B cell (primary cell): Measurements from ENCODE around the gene CACTIN. TPM values are rescaled to one million over a fixed set of nuclear protein-coding genes. Genes with fewer than 3 reads are reported as not detected.

Source experiments
- ATAC-seq: fragments of 200-7000 bp; cut with Tn5 transposase; one replicate; pipeline ENCODE4 v1.10.0; 2021; ENCODE audit warnings: low read depth, mild to moderate bottlenecking, moderate number of reproducible peaks, moderate library complexity
- CTCF ChIA-PET: fragments of 350-600 bp; sonication (Branson Sonifier 250); formaldehyde crosslinking; loops from one replicate; lab custom pipeline; 2021; ENCODE audit warnings: antibody characterized with exemption, inconsistent platforms; lab: Charles Lee
- POLR2A ChIA-PET: fragments of 350-600 bp; sonication (Branson Sonifier 250); formaldehyde crosslinking; loops from one replicate; lab custom pipeline; 2021; ENCODE audit warnings: antibody characterized with exemption; lab: Charles Lee
- DNase-seq: peaks from one replicate; pipeline ENCODE4 v3.0.0; 2013
- H2AFZ ChIP-seq: 2 replicates; pipeline ENCODE4 v1.6.1; 2012; ENCODE audit warnings: mild to moderate bottlenecking, low read depth, low read length; ENCODE audit not compliant: insufficient read depth, poor library complexity, severe bottlenecking
- H3K27ac ChIP-seq, 2 donors: 1 replicate in 1 of 2; 2 replicates in 1 of 2; pipeline ENCODE4 v1.5.1; 2012 to 2013; ENCODE audit warnings: low read length in 2 of 2, mild to moderate bottlenecking in 2 of 2, moderate library complexity in 1 of 2
- H3K27me3 ChIP-seq, 4 experiments: fragments of 200-600 bp in 1 of 4; sonication (generic) in 1 of 4; replicated peaks in 1 of 4; 1 replicate in 2 of 4; 2 replicates in 2 of 4; pipeline versions ENCODE4 v1.6.1 to v1.7.0; 2013 to 2016; ENCODE audit warnings: low read length in 3 of 4, mild to moderate bottlenecking in 2 of 4, mixed read lengths in 1 of 4, moderate library complexity in 1 of 4; ENCODE audit not compliant: insufficient read depth in 4 of 4, control insufficient read depth in 3 of 4; ENCODE audit errors: control extremely low read depth in 1 of 4
- H3K36me3 ChIP-seq, 2 experiments: replicated peaks in 1 of 2; 1 replicate in 1 of 2; 2 replicates in 1 of 2; pipeline versions ENCODE4 v1.6.1 to v1.7.1; 2013; ENCODE audit warnings: low read length in 1 of 2; ENCODE audit not compliant: insufficient read depth in 2 of 2, control insufficient read depth in 1 of 2; ENCODE audit errors: control extremely low read depth in 1 of 2, extremely low read depth in 1 of 2
- H3K4me1 ChIP-seq, 2 donors: fragments of 200-600 bp in 1 of 2; sonication (generic) in 1 of 2; 1 replicate in 1 of 2; 2 replicates in 1 of 2; pipeline versions ENCODE4 v1.5.1 to v1.6.1; 2013 to 2017; ENCODE audit warnings: low read length in 2 of 2; ENCODE audit not compliant: control insufficient read depth in 2 of 2, insufficient read depth in 2 of 2
- H3K4me2 ChIP-seq: replicated peaks from 2 replicates; pipeline ENCODE3; 2012; ENCODE audit warnings: mild to moderate bottlenecking, low read depth, low read length; ENCODE audit not compliant: poor library complexity, severe bottlenecking
- H3K4me3 ChIP-seq, 5 experiments: fragments of 200-600 bp in 1 of 5; sonication (generic) in 1 of 5; 1 replicate in 3 of 5; 2 replicates in 2 of 5; pipeline versions ENCODE4 v1.5.1 to v1.7.0; 2011 to 2016; ENCODE audit warnings: low read length in 4 of 5, mild to moderate bottlenecking in 4 of 5, low read depth in 2 of 5, control low read depth in 1 of 5, moderate library complexity in 1 of 5; ENCODE audit not compliant: insufficient read depth in 1 of 5; ENCODE audit errors: control extremely low read depth in 1 of 5, extremely low read depth in 1 of 5
- H3K79me2 ChIP-seq: fragments of 200-600 bp; sonication (generic); one replicate; pipeline ENCODE4 v1.6.0; 2016; ENCODE audit warnings: low read length; ENCODE audit not compliant: control insufficient read depth, insufficient read depth
- H3K9ac ChIP-seq: fragments of 200-600 bp; sonication (generic); 2 replicates; pipeline ENCODE4 v1.6.1; 2017; ENCODE audit warnings: mild to moderate bottlenecking, low read length, moderate library complexity
- H3K9me3 ChIP-seq, 3 donors: one replicate each; pipeline versions ENCODE4 v1.6.1 to v1.7.1; 2013; ENCODE audit warnings: low read length in 2 of 3; ENCODE audit not compliant: control insufficient read depth in 2 of 3, insufficient read depth in 1 of 3; ENCODE audit errors: control extremely low read depth in 1 of 3
- H4K20me1 ChIP-seq: 2 replicates; pipeline ENCODE4 v1.6.0; 2012; ENCODE audit warnings: mild to moderate bottlenecking, low read length; ENCODE audit not compliant: insufficient read depth, control insufficient read depth, poor library complexity, severe bottlenecking
- H3K27ac Mint-ChIP-seq: one replicate; pipeline ENCODE4 v1.8.0; 2021; ENCODE audit warnings: mixed read lengths
- H3K27me3 Mint-ChIP-seq: one replicate; pipeline ENCODE4 v1.8.0; 2021; ENCODE audit warnings: mixed read lengths
- H3K4me1 Mint-ChIP-seq: one replicate; pipeline ENCODE4 v1.8.0; 2021; ENCODE audit warnings: mixed read lengths
- H3K4me3 Mint-ChIP-seq: one replicate; pipeline ENCODE4 v1.8.0; 2021; ENCODE audit warnings: mixed read lengths
- H3K9me3 Mint-ChIP-seq: one replicate; pipeline ENCODE4 v1.8.0; 2022; ENCODE audit warnings: mixed read lengths; ENCODE audit not compliant: insufficient read depth
- CTCF ChIP-seq: fragments of 200-600 bp; IDR thresholded peaks from one replicate; pipeline ENCODE4 v1.8.0; 2022; ENCODE audit warnings: antibody characterized with exemption, mild to moderate bottlenecking
- EZH2 ChIP-seq: IDR thresholded peaks from 2 replicates; pipeline ENCODE4 v1.6.1; 2012; ENCODE audit warnings: borderline replicate concordance, low read depth, mild to moderate bottlenecking, moderate library complexity, low read length; ENCODE audit not compliant: insufficient read depth, poor library complexity, severe bottlenecking
- WGBS: methylation state at CpG from one replicate; pipeline ENCODE4 v1.1.5; 2013; ENCODE audit warnings: missing lambda C conversion rate; ENCODE audit not compliant: insufficient coverage; 5-methylcytosine and 5-hydroxymethylcytosine counted together
- intact Hi-C: fragments of 100-400 bp; cut with micrococcal nuclease; formaldehyde crosslinking; loops from one replicate; pipeline ENCODE4 v1.10.0; 2022
- polyA plus RNA-seq: library from polyadenylated mRNA; depleted of rRNA; stranded (reverse); fragments of >200 nt; gene quantifications from 2 replicates; pipeline ENCODE4 v1.2.3, GENCODE V29; 2012
- total RNA-seq, 2 donors: library from RNA; stranded (reverse); fragments of 120-200 nt in 1 of 2; gene quantifications; 1 replicate in 1 of 2; 2 replicates in 1 of 2; pipeline versions ENCODE4 v1.2.3 to v1.2.4, GENCODE V29; 2013 to 2022

Gene CACTIN
- total and polyA plus RNA-seq, 2 donors (not counting 1 experiment from before 2014, with no cell fraction given) = 40.6 to 41.8 TPM

DNA sequence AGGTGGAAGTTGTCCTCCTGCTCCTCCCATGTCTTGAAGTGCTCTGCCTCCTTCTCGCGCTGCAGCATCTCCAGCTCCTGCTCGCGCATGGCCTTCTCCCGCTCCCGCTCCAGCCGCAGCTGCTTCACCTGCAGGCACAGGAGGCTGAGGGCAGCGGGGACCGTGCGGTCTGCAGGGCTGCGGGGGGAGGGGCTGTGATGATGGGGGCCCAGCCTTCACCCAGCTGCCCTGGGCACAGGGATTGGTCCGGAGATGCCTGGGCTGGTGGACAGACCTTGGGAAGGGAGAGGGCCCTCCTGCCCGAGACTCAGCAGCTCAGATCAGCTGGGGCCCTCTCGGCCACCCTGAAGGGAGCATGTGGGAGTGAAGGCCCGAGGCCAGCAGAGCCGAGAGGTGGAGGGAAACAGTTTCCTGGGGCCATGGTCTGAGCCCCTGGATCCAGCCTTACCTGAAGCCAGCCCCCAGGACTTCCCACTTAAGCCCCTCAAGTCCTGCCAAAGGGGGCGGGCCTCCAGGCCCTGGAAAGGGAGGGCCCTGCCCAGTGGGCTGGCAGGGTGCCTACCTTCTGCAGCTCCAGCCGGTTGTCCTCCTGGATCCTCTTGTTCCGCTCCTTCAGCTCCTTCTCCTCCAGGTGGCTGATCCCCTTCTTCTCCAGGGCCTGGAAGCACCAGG is 6.3 kb downstream of the CACTIN start:
- H3K27me3 ChIP-seq = no peaks in the 10 kb centered on the region
- TF ChIP-seq EZH2 (no peak), CTCF (no peak)
- H3K27ac Mint-ChIP-seq = no peak overlapping the region
- H3K9me3 ChIP-seq = no peaks in the 10 kb centered on the region
- peaks cover 43% of the 10 kb centered on the region for H3K79me2 ChIP-seq
- ChIA-PET POLR2A (interaction anchor here (0.5 kb wide), 1 partner anchor 1795 kb away, joined by 7 read pairs; no protein-coding TSS in a partner anchor), CTCF (interaction anchor here (0.6 to 6.4 kb wide), 4 partner anchors 16 to 910 kb away, joined by 3 to 47 read pairs (median 4); no protein-coding TSS in a partner anchor)
- ATAC-seq = no peak
- H3K4me3 ChIP-seq = no peak overlapping the region
- H3K9ac ChIP-seq = no peak overlapping the region
- WGBS = 94% methylated on average over 17 of the region's 19 CpGs
- H3K4me3 Mint-ChIP-seq = no peak overlapping the region
- peaks cover 17 to 20% of the 10 kb centered on the region in 2 donors for H3K4me1 ChIP-seq
- peaks cover 25% of the 10 kb centered on the region for H3K4me1 Mint-ChIP-seq
- peaks cover 0 to 31% of the 10 kb centered on the region in 2 experiments for H3K36me3 ChIP-seq
- H3K9me3 Mint-ChIP-seq = no peaks in the 10 kb centered on the region
- no peak overlapping the region for H3K4me2 ChIP-seq
- no peaks in the 10 kb centered on the region for H3K27me3 Mint-ChIP-seq
- no peak overlapping the region for H2AFZ ChIP-seq
- H3K27ac ChIP-seq = no peak overlapping the region
- DNase-seq = no peak
- peaks cover 50% of the 10 kb centered on the region for H4K20me1 ChIP-seq
- intact Hi-C loops = no loop called here

GRCh38 chr19:3619631-3620012 is 7.0 kb downstream of the CACTIN start:
- ATAC-seq = no peak

More at GRCh38 chr19:3619631-3620012, 7.0 kb downstream of the CACTIN start:
- Histone ChIP-seq H3K36me3 (peaks cover 0 to 31% of the 10 kb centered on the region in 2 experiments), H3K4me2 (no peak overlapping the region), H3K9ac (no peak overlapping the region), H3K27me3 (no peaks in the 10 kb centered on the region), H3K79me2 (peaks cover 37% of the 10 kb centered on the region), H4K20me1 (peaks cover 44% of the 10 kb centered on the region), H3K27ac (no peak overlapping the region), H3K4me3 (no peak overlapping the region), H3K9me3 (no peaks in the 10 kb centered on the region), H3K4me1 (peaks cover 12 to 15% of the 10 kb centered on the region in 2 donors), H2AFZ (no peak overlapping the region)
- CTCF ChIA-PET = interaction anchor here (0.5 to 6.4 kb wide), 6 partner anchors 11 to 286 kb away, joined by 3 to 47 read pairs (median 4); no protein-coding TSS in a partner anchor
- TF ChIP-seq CTCF (no peak), EZH2 (no peak)
- Mint-ChIP-seq H3K27ac (no peak overlapping the region), H3K27me3 (no peaks in the 10 kb centered on the region), H3K9me3 (no peaks in the 10 kb centered on the region), H3K4me1 (peaks cover 20% of the 10 kb centered on the region), H3K4me3 (no peak overlapping the region)
- 92% methylated on average over 17 of the region's 17 CpGs for WGBS
- POLR2A ChIA-PET = interaction anchor here (0.5 to 0.6 kb wide), 2 partner anchors 319 to 1794 kb away, joined by 5 to 7 read pairs; no protein-coding TSS in a partner anchor
- no peak for DNase-seq
- intact Hi-C loops = no loop called here
